OCI-LY1 (cell line): Measurements from ENCODE around the gene LRRC8D.

Source experiments
- CTCF ChIP-seq: fragments of 200-600 bp; sonication (generic), shearing (Covaris generic); IDR thresholded peaks from 2 replicates; pipeline ENCODE4 v1.5.1; 2017; ENCODE audit warnings: mild to moderate bottlenecking, antibody characterized with exemption, low read length, moderate library complexity, mixed read lengths
- EZH2 ChIP-seq: fragments of 200-600 bp; sonication (generic), shearing (Covaris generic); IDR thresholded peaks from 2 replicates; pipeline ENCODE4 v1.8.0; 2017; ENCODE audit warnings: borderline replicate concordance, mixed run types, mild to moderate bottlenecking, antibody characterized with exemption, low read length, moderate library complexity, mixed read lengths

- TF ChIP-seq CTCF (no peak), EZH2 (no peak)
Measured at GRCh38 chr1:89877756-89878155, 56.9 kb downstream of the LRRC8D start.
